GM12801 (cell line): Measurements from ENCODE around the gene LYST.

ENCODE experiments used
- CTCF ChIP-seq: IDR thresholded peaks from one replicate; pipeline ENCODE4 v1.5.1; 2011; ENCODE audit warnings: control low read depth; ENCODE audit not compliant: insufficient read length; ENCODE audit errors: extremely low read depth

Gene LYST

GRCh38 chr1:235617140-235617539, 249.6 kb downstream of the LYST start:
- no peak for TF ChIP-seq CTCF

GRCh38 chr1:235614442-235614954, 252.2 kb downstream of the LYST start:
- no peak for TF ChIP-seq CTCF

- TF ChIP-seq CTCF: no peak
Measured at GRCh38 chr1:235613602-235614001, 253.1 kb downstream of the LYST start.

- TF ChIP-seq CTCF: no peak
Measured at GRCh38 chr1:235612761-235613160, 253.9 kb downstream of the LYST start.
